Endothelial cell of coronary artery (primary cell): Measurements from ENCODE around the gene USP35. TPM values are rescaled to one million over a fixed set of nuclear protein-coding genes. Genes with fewer than 3 reads are reported as not detected.

Source experiments
- total RNA-seq: library from RNA; depleted of rRNA; stranded (reverse); fragments of >200 nt; gene quantifications from 2 replicates; pipeline ENCODE4 v1.2.3, GENCODE V29; 2014

Gene USP35, protein sequence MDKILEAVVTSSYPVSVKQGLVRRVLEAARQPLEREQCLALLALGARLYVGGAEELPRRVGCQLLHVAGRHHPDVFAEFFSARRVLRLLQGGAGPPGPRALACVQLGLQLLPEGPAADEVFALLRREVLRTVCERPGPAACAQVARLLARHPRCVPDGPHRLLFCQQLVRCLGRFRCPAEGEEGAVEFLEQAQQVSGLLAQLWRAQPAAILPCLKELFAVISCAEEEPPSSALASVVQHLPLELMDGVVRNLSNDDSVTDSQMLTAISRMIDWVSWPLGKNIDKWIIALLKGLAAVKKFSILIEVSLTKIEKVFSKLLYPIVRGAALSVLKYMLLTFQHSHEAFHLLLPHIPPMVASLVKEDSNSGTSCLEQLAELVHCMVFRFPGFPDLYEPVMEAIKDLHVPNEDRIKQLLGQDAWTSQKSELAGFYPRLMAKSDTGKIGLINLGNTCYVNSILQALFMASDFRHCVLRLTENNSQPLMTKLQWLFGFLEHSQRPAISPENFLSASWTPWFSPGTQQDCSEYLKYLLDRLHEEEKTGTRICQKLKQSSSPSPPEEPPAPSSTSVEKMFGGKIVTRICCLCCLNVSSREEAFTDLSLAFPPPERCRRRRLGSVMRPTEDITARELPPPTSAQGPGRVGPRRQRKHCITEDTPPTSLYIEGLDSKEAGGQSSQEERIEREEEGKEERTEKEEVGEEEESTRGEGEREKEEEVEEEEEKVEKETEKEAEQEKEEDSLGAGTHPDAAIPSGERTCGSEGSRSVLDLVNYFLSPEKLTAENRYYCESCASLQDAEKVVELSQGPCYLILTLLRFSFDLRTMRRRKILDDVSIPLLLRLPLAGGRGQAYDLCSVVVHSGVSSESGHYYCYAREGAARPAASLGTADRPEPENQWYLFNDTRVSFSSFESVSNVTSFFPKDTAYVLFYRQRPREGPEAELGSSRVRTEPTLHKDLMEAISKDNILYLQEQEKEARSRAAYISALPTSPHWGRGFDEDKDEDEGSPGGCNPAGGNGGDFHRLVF
- 5.4 and 10.3 TPM in 2 replicates for total RNA-seq

DNA sequence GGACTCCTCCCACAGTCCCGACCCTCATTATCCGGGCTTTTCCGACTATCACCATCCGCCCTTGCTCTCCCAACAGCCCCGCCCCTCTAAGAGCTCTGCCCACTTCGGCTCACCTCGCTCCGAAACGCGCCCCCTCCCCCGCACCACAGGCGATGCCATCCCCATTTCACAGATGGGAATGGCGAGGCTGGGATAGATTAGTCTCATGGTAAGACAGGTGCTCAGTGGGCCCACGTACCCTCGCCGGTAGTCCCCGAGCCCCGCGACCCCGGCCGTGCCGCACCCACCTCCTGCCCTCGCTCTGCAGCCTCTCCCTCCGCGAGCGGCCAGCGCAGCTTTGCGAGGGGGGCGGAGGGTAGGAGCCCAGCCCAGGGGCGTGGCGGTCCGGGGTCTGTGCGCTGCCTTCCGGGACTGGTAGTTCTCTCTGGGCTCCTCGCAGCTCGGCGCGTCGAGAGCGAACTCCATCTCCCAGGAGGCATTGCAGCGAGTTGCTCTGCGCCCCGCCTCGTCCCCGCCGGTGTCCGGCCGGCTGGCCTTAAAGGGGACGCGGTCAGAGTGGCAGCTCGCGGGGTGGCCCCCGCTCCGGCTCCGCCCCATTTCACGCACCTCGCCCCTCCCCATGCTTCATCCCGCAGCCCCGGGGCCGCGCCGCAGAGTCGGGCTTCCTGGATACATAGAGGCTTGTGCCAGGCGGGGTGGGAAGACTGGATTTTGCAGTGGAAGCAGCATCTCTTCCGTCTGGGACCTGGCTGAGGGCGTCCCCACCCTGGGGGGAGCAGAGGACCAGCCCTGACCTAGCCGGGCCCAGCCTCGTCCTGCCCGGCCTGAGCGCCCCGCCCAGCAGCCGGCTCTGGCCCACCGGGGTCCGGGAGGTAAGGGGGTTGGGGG, at the start of gene USP35, which contains the start of gene KCTD21:
TSS of gene USP35 (plus strand) at position 634 of the 888 bp plus-strand sequence. CDS start 7,327 bp downstream, outside the sequence.
TSS of gene KCTD21 (minus strand) at position 341 of the 888 bp plus-strand sequence. CDS start 14,072 bp downstream, outside the sequence.

DNA sequence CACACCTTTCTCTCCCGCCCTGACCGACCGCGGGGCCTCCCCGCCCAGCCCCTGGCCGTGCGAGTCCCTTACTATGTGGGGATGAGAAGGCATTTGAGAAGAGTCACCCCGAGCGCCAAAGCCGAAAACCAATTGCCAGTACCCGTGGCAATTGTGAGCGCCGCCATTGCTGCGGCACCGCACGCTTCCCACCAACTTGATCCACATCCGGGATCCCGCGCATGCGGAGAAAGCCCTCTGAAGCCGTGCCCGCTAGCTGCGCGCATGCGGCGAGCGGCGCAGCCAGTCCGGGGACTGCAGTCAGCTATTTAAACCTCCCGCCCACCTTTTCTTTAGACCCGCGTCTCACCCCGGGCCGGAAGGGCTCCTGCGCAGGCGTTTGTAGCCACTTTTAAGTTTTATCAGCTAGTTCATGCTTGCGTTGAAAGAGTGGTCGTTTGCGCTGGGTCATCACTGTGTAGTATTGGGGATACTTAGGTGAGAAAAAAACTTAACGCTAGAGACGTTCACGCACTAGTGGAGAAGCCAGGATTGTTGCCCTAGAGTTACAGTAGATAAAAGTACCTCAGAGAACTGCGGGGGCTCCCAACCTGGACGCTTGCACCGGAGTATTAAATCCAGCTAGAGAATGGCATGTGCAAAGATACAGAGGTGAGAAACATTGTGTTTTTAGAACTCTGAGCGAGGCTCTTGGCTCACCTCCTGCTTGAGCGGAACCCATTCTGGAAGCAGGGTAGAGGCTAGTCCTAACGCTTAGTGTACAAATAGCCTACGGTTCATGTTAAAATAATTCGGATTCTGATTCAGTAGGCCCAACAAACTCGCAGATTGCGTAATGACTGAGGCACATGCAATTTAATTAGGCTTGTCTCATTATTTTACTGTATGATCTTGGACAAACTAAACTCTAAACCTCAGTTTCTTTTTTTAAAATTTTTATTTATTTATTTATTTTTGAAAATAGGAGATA, 49.0 kb upstream of the USP35 start, which contains the start of gene ALG8:
TSS of gene ALG8 (minus strand) at position 205 of the 970 bp plus-strand sequence. CDS start at position 167, 38 bp downstream.

Other genes starting within 250 kb of the USP35 start
- gene INTS4, start 194.3 kb upstream of the USP35 start, total RNA-seq: 29.5 and 31.0 TPM in 2 replicates
- gene KCTD14, start 165.6 kb upstream of the USP35 start, total RNA-seq: 0.36 and 0.66 TPM in 2 replicates
- gene THRSP, start 125.1 kb upstream of the USP35 start, total RNA-seq: not detected in 2 replicates
- gene NDUFC2, start 109.1 kb upstream of the USP35 start, total RNA-seq: 79.4 and 98.3 TPM in 2 replicates
- 32.5 and 35.3 TPM in 2 replicates for gene ALG8, start 49.3 kb upstream of the USP35 start, total RNA-seq
- gene KCTD21, start 293 bp upstream of the USP35 start, total RNA-seq: 4.0 and 7.9 TPM in 2 replicates
- 16.8 and 17.6 TPM in 2 replicates for gene GAB2, start 228.9 kb downstream of the USP35 start, total RNA-seq